Fibroblast of the aortic adventitia (primary cell): Measurements from ENCODE around the gene MEGF11. TPM values are rescaled to one million over a fixed set of nuclear protein-coding genes. Genes with fewer than 3 reads are reported as not detected.

Source experiments
- DNase-seq: peaks from one replicate; pipeline ENCODE4 v3.0.0-alpha.2; 2010; ENCODE audit warnings: low read depth
- H3K4me3 ChIP-seq: 2 replicates; pipeline ENCODE4 v1.5.1; 2011; ENCODE audit warnings: low read depth, mild to moderate bottlenecking, control low read depth, low read length, moderate library complexity
- CTCF ChIP-seq: IDR thresholded peaks from 2 replicates; pipeline ENCODE4 v1.5.1; 2011; ENCODE audit warnings: mild to moderate bottlenecking, low read length, control low read depth, inconsistent platforms; ENCODE audit not compliant: insufficient read depth
- total RNA-seq: library from RNA; depleted of rRNA; stranded (reverse); fragments of >200 nt; gene quantifications from 2 replicates; pipeline ENCODE4 v1.2.3, GENCODE V29; 2012; ENCODE audit warnings: low replicate concordance

MEGF11 gene
- total RNA-seq, 1 donor, result 0.36 TPM

- no peak for TF ChIP-seq CTCF
- peak within 1 kb of the TSS; percentile 74 for H3K4me3 ChIP-seq
- peak; percentile 30 for DNase-seq
Measured at GRCh38 chr15:66293419-66294156, 40.0 kb upstream of the MEGF11 start, which contains the start of gene DIS3L. Gene DIS3L, plus strand, starts transcription at chr15:66293568. Its CDS starts 29 bp downstream, at chr15:66293597.

- peak overlapping the region; percentile 74 for H3K4me3 ChIP-seq
- TF ChIP-seq CTCF, result no peak
- no peak for DNase-seq
Measured at GRCh38 chr15:66292571-66293418, 39.2 kb upstream of the MEGF11 start.

- H3K4me3 ChIP-seq, result no peak overlapping the region
- no peak for DNase-seq
- TF ChIP-seq CTCF, result no peak
Measured at GRCh38 chr15:66291816-66292570, 38.4 kb upstream of the MEGF11 start.

DNA sequence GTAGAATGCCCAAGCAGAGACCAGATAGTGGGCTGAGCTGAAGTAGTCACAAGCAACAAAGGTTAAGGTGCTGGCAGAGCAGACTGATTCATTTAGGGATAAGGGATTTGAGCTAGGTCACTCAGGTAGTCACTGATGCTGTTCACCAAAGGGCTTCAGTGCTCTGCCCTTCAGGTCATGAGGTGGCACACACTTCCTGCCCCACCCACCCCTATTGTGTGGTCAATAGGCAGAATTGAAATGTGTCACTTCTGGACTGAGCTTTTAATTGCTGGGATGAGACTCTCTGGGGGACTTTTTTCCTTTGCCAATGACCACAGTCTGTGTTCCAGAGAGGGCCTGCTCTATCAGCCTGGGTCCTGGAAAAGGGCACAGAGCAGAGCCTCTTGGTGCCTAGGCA is 37.0 kb upstream of the MEGF11 start:
- TF ChIP-seq CTCF, result no peak

GRCh38 chr15:66290007-66290406 is 36.5 kb upstream of the MEGF11 start:
- H3K4me3 ChIP-seq, result no peak overlapping the region
- DNase-seq, result no peak
- TF ChIP-seq CTCF, result no peak

More for the DNA sequence above, 37.0 kb upstream of the MEGF11 start:
- no peak overlapping the region for H3K4me3 ChIP-seq
- no peak for DNase-seq

GRCh38 chr15:66288551-66289185 is 35.1 kb upstream of the MEGF11 start:
- peak; percentile 21 for DNase-seq
- TF ChIP-seq CTCF, result no peak

More at GRCh38 chr15:66288551-66289185, 35.1 kb upstream of the MEGF11 start:
- H3K4me3 ChIP-seq, result no peak overlapping the region
